Endothelial cell of umbilical vein (primary cell): ENCODE measurements around the gene KCTD7.

Experiments used
- EZH2 ChIP-seq: IDR thresholded peaks from 2 replicates; pipeline ENCODE4 v1.6.1; 2012; ENCODE audit warnings: borderline replicate concordance, low read depth, mild to moderate bottlenecking, moderate library complexity, low read length, inconsistent platforms; ENCODE audit not compliant: severe bottlenecking
- FOS ChIP-seq: IDR thresholded peaks from 2 replicates; pipeline ENCODE4 v1.6.1; 2011; ENCODE audit warnings: mild to moderate bottlenecking, low read length, moderate library complexity, borderline replicate concordance; ENCODE audit not compliant: insufficient read depth
- POLR2A ChIP-seq: IDR thresholded peaks from 2 replicates; pipeline ENCODE4 v1.6.1; 2012; ENCODE audit warnings: low read depth, mild to moderate bottlenecking, control low read depth, low read length
- POLR2AphosphoS5 ChIP-seq: IDR thresholded peaks from 2 replicates; pipeline ENCODE4 v1.6.1; 2012; ENCODE audit warnings: low read depth, mild to moderate bottlenecking, control low read depth, low read length, moderate library complexity; ENCODE audit not compliant: insufficient read depth
- TF ChIP-seq, protein P1 (sequence below), 2 donors: IDR thresholded peaks; 1 replicate in 1 of 2; 2 replicates in 1 of 2; pipeline ENCODE4 v1.5.1; 2011; ENCODE audit warnings: low read length in 2 of 2, mild to moderate bottlenecking in 2 of 2, moderate library complexity in 2 of 2, control low read depth in 1 of 2, inconsistent platforms in 1 of 2, low read depth in 1 of 2; ENCODE audit not compliant: insufficient read depth in 1 of 2; ENCODE audit errors: extremely low read depth in 1 of 2
- TF ChIP-seq, protein P2 (sequence below): IDR thresholded peaks from 2 replicates; pipeline ENCODE4 v1.6.1; 2011; ENCODE audit not compliant: insufficient read depth, insufficient read length

DNA sequence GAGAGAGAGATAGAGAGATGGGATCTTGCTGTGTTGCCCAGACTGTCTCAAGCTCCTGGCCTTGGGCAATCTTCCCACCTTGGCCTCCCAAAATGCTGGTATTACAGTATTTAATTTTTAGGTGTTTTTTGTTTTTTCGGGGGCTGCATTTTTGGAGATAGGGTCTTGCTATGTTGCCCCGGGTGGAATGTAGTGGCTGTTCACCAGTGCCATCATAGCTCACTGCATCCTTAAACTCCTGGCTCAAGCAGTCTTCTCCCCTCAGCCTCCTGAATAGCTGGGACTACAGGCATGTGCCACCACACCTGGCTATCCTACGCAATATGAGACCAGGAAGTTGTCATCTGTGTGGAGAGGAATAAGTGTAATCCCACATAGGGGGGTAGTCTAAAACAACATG lies 42.4 kb downstream of the KCTD7 start:
- TF ChIP-seq, protein P1, sequence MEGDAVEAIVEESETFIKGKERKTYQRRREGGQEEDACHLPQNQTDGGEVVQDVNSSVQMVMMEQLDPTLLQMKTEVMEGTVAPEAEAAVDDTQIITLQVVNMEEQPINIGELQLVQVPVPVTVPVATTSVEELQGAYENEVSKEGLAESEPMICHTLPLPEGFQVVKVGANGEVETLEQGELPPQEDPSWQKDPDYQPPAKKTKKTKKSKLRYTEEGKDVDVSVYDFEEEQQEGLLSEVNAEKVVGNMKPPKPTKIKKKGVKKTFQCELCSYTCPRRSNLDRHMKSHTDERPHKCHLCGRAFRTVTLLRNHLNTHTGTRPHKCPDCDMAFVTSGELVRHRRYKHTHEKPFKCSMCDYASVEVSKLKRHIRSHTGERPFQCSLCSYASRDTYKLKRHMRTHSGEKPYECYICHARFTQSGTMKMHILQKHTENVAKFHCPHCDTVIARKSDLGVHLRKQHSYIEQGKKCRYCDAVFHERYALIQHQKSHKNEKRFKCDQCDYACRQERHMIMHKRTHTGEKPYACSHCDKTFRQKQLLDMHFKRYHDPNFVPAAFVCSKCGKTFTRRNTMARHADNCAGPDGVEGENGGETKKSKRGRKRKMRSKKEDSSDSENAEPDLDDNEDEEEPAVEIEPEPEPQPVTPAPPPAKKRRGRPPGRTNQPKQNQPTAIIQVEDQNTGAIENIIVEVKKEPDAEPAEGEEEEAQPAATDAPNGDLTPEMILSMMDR (IDR thresholded peaks at IDR 0.05; ENCODE audit: extremely low read depth in 1 of 2, insufficient read depth in 1 of 2, low read depth in 1 of 2, low read length in 2 of 2) = no peak
- TF ChIP-seq POLR2A (no peak), EZH2 (no peak), POLR2AphosphoS5 (no peak), FOS (no peak)
- TF ChIP-seq, protein P2, sequence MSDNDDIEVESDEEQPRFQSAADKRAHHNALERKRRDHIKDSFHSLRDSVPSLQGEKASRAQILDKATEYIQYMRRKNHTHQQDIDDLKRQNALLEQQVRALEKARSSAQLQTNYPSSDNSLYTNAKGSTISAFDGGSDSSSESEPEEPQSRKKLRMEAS = no peak
